Measurements from ENCODE around the gene TIAM2.
A peak's percentile ranks its signal among the peaks of the same experiment; 100 is the strongest.
"Not testable (repeated sequence)": the region's sequence is repeated elsewhere in the genome, so short reads cannot be mapped to it uniquely, and the experiment has no call there.

TIAM2 gene

GRCh38 chr6:155200012-155200411 is 204.9 kb downstream of the TIAM2 start:
- no peak for DNase-seq (ENCODE audit: low read depth)

- DNase-seq (ENCODE audit: low read depth), result no peak
These were observed 206.5 kb downstream of the TIAM2 start for GRCh38 chr6:155201461-155202226.

DNA sequence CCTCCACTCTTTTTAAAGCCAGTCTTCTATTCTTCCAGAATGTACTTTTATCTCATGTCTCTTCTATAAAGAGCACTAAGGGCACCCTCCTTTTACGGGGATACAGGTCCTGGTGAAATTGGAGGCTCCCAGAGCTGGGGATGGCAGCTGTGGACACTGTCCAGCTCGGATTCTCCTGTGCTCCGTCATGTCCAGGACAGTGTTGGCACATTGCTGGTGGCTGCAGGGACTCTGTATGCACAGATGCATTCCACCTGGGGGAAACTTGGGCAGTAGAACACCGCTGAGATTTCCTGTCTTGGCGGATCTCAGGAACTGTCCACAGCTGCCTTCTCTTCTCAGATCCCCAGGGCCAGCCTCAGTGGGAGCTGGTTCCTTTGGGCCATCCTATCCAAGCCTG is 212.1 kb downstream of the TIAM2 start:
- DNase-seq (ENCODE audit: low read depth), result no peak

DNA sequence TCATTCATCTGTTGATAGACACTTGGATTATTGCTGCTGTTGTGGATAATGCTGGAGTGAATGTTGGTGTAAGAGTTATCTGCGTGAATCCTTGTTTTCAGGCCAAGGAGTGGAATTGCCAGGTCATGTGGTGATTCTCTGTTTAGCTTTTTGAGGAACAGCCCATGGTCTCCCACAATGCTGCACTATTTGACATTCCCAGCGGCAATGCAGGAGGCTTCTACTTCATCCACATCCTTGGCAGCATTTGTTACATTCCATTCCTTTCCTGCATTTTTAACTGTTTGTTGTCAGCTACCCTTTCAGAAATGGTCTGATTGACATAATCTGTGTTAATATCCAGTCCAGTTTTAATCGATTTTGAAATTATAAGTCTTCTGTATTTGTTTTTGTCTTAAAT is 217.0 kb downstream of the TIAM2 start:
- DNase-seq (ENCODE audit: low read depth), result no peak

GRCh38 chr6:155212616-155213380 is 217.7 kb downstream of the TIAM2 start:
- DNase-seq (ENCODE audit: low read depth), result no peak

- DNase-seq (ENCODE audit: low read depth), result no peak
These were observed 218.7 kb downstream of the TIAM2 start for GRCh38 chr6:155213611-155214372.

- no peak for DNase-seq (ENCODE audit: low read depth)
These were observed 220.8 kb downstream of the TIAM2 start for GRCh38 chr6:155215906-155216305.

GRCh38 chr6:155216312-155217046 is 221.4 kb downstream of the TIAM2 start:
- DNase-seq (ENCODE audit: low read depth), result no peak

DNA sequence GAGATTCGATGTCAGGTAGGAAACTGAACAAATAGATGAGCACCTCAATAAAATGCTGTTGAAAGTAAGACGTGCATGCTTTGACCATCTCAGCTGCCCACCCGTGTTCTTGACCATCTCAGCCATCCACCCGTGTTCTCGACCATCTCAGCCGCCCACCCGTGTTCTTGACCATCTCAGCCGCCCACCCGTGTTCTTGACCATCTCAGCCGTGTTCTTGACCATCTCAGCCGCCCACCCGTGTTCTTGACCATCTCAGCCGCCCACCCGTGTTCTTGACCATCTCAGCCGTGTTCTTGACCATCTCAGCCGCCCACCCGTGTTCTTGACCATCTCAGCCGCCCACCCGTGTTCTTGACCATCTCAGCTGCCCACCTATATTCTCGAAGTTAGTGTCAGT is 223.6 kb downstream of the TIAM2 start:
- not testable (repeated sequence) for DNase-seq (ENCODE audit: low read depth)

- no peak for DNase-seq (ENCODE audit: low read depth)
These were observed 224.2 kb downstream of the TIAM2 start for GRCh38 chr6:155219299-155219698.

DNA sequence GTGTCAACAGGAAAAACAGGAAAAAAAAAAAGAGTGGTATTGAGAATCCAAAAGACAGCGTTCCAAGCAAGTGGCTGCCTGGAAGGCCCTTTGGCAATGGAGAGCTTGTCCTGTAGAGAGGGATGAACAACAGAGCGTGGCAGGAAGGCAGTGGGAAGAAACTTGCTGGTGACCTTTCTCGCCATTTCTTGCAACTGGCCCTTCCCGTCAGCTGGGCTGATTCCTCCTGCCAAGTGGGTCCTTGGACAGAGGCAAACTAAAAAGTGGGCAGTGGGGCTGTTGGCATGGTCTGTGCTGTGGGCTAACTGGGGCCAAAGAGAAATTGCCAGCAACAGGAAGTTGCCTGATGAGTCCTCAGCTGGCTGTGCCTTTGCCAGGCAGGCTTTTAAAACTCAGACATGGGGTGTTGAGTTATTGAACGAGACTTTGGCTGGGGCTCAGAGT is 224.8 kb downstream of the TIAM2 start:
- DNase-seq (ENCODE audit: low read depth), result no peak

DNA sequence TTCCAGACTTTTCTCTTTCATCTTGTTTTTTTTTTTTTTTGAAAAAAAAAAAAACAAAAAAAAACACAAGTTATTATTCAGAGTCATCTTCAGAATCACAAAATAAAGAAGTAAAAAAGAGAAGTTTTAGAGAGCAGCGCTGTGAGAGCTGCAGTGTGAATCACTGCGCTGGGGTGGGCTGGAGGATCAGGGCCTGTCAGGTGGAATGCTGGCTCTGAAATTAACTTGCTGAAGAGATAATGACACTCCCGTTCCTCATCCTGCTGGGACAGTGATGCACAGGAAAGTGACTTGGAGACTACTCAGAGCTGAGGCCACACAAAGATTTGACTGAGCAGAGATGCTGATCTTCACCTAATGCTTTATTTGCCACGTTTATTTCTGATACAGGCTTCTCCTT is 226.0 kb downstream of the TIAM2 start:
- no peak for DNase-seq (ENCODE audit: low read depth)

- DNase-seq (ENCODE audit: low read depth), result no peak
These were observed 227.4 kb downstream of the TIAM2 start for GRCh38 chr6:155222506-155222905.

- peak; percentile 16 for DNase-seq (ENCODE audit: low read depth)
These were observed 228.7 kb downstream of the TIAM2 start for GRCh38 chr6:155223646-155224451.

DNA sequence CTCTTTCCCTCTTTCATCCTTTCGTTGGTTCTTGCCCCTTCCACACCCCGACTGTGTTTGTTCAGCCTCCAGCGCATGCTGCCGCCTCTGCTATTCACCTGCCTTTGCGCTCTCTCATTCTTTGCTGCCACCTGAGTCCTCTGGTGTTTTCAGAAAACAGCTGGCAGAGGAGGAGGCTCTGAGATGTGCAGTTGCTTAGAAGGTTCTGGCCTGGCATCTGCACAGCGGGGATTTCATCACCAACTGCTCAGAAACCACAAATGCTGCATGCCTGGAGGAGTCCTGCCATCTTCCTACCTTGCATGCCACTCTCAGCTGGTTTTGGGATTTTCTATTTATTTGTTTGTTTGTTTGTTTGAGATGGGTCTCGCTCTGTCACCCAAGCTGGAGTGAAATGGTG is 229.5 kb downstream of the TIAM2 start:
- DNase-seq (ENCODE audit: low read depth), result no peak

DNA sequence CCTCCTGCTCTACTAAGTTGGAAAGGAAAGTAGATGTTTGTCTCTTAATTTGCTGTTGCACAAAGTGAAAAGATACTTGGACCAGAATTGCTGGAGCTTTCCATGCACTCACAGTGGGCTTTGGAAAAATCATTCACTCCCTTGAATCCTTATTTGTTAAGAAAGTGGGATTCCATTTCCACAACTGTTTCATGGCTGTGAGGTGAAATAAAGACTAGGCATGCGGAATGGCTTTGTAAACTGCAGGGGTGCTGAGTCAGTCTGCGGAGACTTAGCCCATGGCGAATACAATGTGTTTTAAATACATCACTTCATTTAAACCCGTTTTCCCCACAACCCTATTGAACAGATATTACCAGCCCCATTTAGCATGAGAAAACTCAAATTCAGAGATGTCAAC is 231.9 kb downstream of the TIAM2 start:
- DNase-seq (ENCODE audit: low read depth), result no peak

DNA sequence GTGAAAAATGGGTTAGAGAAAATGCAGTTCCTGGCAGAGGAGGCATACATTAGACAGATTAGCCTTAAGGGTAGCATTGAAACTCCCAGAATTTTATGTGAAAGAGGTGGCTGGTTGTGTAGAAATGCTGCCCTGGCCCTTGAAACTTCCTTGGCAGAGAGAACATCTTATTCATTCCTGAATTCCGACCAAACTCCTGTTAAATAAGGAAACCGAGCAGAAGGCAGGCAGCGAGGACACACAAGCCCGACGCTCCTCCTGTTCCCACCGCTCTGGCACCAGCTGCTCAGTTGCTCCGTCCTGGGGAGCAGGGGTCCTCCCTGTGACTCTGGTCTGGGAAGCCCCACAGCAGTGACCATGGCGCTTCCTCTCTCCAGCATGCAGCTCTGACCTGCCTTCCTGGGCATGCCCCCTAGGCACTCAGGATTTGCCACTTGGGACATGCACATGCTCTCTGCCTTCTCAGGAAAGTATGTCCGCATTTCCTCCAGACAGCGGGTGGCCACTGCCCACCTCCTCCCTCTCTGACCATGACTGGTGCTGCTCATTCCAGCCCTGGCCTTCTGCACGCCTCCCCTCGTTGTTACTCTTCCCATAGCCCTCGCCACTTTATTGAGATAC is 233.5 kb downstream of the TIAM2 start:
- DNase-seq (ENCODE audit: low read depth), result no peak

DNA sequence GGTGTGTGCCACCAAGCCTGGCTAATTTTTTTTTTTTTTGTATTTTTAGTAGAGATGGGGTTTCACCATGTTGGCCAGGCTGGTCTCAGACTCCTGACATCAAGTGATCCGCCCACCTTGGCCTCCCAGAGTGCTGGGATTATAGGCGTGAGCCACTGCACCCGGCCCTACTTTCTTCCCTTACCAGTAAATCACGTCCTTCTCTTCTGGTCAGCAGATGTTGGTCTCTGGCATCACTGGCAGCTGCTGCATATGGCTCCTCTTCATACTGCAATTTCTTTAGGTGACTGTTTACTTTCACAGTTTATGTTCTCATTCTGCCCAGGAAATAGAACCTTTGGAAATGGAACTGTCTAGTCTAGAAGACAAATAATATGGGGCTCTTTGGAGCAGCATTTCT is 235.9 kb downstream of the TIAM2 start:
- DNase-seq (ENCODE audit: low read depth), result not testable (repeated sequence)

- DNase-seq (ENCODE audit: low read depth), result no peak
These were observed 237.7 kb downstream of the TIAM2 start for GRCh38 chr6:155232848-155233247.

- DNase-seq (ENCODE audit: low read depth), result no peak
These were observed 239.1 kb downstream of the TIAM2 start for GRCh38 chr6:155234167-155234566.

DNA sequence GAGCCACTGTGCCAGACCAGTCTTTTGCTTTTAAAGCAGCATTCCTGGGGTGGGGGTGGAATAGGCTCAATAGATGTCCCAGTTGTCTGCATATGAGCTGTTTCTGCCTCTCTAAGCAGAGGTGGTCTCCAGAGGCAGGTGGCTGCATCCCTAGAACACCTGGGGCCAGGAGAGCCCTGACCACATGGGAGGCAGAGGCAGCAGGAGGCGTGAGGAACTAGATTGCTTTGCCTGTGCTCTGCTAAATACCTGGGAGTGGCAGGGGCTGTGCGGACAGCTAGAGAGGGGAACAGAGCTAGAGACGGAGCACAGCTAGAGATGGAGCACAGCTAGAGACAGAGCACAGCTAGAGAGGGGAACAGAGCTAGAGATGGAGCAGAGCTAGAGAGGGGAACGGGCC is 239.6 kb downstream of the TIAM2 start:
- no peak for DNase-seq (ENCODE audit: low read depth)

All from stimulated activated CD8-positive, alpha-beta memory T cell treated with anti-CD3 and anti-CD28 coated beads, Interleukin-4, amount 100 ng/mL, for 24 hours (primary cell).